Stomach (tissue), 9 donors: ENCODE results near the gene EXOC4. TPM values are rescaled to one million over a fixed set of nuclear protein-coding genes. Genes with fewer than 3 reads are reported as not detected.
A peak's percentile ranks its signal among the peaks of the same experiment; 100 is the strongest.

ENCODE experiments used
- DNase-seq, 2 donors: peaks; one replicate each; pipeline versions ENCODE4 v3.0.0 to v3.0.0-alpha.2; 2013 to 2019
- H3K27ac ChIP-seq, 5 donors: fragments of 200-600 bp in 4 of 5; sonication (generic) in 4 of 5; one replicate each; pipeline ENCODE4 v1.5.1; 2013 to 2019; ENCODE audit warnings: mild to moderate bottlenecking in 1 of 5, moderate library complexity in 1 of 5
- H3K27me3 ChIP-seq, 3 donors: fragments of 200-600 bp; sonication (generic); one replicate each; pipeline ENCODE4 v1.5.1; 2017 to 2019; ENCODE audit warnings: mixed run types in 1 of 3
- H3K36me3 ChIP-seq, 4 donors: fragments of 200-600 bp; sonication (generic); 1 replicate in 3 of 4; 2 replicates in 1 of 4; pipeline ENCODE4 v1.5.1; 2016 to 2019
- H3K4me1 ChIP-seq, 4 donors: fragments of 200-600 bp; sonication (generic); one replicate each; pipeline ENCODE4 v1.5.1; 2016 to 2019
- H3K4me3 ChIP-seq, 4 donors: fragments of 200-600 bp; sonication (generic) in 3 of 4; one replicate each; pipeline ENCODE4 v1.5.1; 2016 to 2019; ENCODE audit warnings: mild to moderate bottlenecking in 1 of 4
- H3K9me3 ChIP-seq, 4 donors: fragments of 200-600 bp; sonication (generic); one replicate each; pipeline ENCODE4 v1.5.1; 2016 to 2019
- EP300 ChIP-seq: sonication (generic); formaldehyde crosslinking; IDR thresholded peaks from one replicate; pipeline ENCODE4 v1.6.1; 2017; ENCODE audit warnings: antibody characterized with exemption
- POLR2A ChIP-seq, 4 donors: fragments of 450-650 bp; IDR thresholded peaks; one replicate each; pipeline ENCODE4 v1.6.1; 2016; ENCODE audit warnings: antibody characterized with exemption in 4 of 4, control low read depth in 2 of 4, mild to moderate bottlenecking in 1 of 4, moderate library complexity in 1 of 4
- POLR2AphosphoS5 ChIP-seq, 3 donors: sonication (generic); formaldehyde crosslinking; IDR thresholded peaks; one replicate each; pipeline ENCODE4 v1.6.1; 2016; ENCODE audit warnings: antibody characterized with exemption in 3 of 3
- WGBS, 5 donors: extraction: QIAGEN DNeasy Blood & Tissue Kit in 3 of 5; methylation state at CpG; one replicate each; pipeline versions ENCODE4 v1.1.5 to v1.1.7; 2013 to 2018; 5-methylcytosine and 5-hydroxymethylcytosine counted together
- intact Hi-C: fragments of 100-400 bp; cut with DNase I; formaldehyde crosslinking; loops from one replicate; pipeline ENCODE4 v1.15.1; 2023; ENCODE audit warnings: low total_unique reads
- polyA plus RNA-seq, 3 donors: library from polyadenylated mRNA; stranded (reverse); fragments of 200-250 nt; gene quantifications; one replicate each; pipeline ENCODE4 v1.2.3, GENCODE V29; 2013
- total RNA-seq, 5 donors: library from RNA; depleted of rRNA; stranded (reverse); fragments of >200 nt; gene quantifications; one replicate each; pipeline versions ENCODE4 v1.1.0 to v1.2.3, GENCODE V29; 2014 to 2016
- TF ChIP-seq, protein P1 (sequence below), 7 experiments: fragments of 450-650 bp in 4 of 7; fragments of 200-600 bp in 3 of 7; sonication (generic) in 3 of 7; IDR thresholded peaks; one replicate each; pipeline ENCODE4 v1.5.1; 2016 to 2019; ENCODE audit warnings: antibody characterized with exemption in 7 of 7, control low read depth in 2 of 7, mild to moderate bottlenecking in 1 of 7
- donor health status: healthy with polysubstance abuse.
- donor health status: Bipolar disorder and iron deficiency.
- donor health status: healthy.

EXOC4 gene
- total and polyA plus RNA-seq, 8 donors: 14.1 to 339 (median 61.1) TPM

DNA sequence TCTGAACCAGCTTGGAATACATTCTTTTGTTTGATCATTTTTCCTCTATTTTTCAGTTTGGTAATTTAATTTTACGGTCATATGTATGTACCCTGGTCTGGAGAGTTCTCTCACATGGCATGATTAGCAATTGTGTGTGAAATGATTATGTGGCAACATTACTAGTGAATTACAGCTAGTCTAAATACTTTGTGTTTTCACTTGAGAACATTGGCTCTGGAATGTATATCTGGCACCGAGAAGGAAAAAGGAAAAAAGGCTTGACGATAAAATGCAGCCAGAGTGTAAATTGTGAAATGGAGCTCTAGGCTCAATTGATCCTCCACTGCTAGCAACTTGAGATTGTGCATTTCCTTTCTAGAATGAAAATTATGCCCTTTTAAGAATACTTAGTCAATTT, 397.2 kb downstream of the EXOC4 start:
- DNase-seq: peak in 1 of 2 donors; percentile 38

DNA sequence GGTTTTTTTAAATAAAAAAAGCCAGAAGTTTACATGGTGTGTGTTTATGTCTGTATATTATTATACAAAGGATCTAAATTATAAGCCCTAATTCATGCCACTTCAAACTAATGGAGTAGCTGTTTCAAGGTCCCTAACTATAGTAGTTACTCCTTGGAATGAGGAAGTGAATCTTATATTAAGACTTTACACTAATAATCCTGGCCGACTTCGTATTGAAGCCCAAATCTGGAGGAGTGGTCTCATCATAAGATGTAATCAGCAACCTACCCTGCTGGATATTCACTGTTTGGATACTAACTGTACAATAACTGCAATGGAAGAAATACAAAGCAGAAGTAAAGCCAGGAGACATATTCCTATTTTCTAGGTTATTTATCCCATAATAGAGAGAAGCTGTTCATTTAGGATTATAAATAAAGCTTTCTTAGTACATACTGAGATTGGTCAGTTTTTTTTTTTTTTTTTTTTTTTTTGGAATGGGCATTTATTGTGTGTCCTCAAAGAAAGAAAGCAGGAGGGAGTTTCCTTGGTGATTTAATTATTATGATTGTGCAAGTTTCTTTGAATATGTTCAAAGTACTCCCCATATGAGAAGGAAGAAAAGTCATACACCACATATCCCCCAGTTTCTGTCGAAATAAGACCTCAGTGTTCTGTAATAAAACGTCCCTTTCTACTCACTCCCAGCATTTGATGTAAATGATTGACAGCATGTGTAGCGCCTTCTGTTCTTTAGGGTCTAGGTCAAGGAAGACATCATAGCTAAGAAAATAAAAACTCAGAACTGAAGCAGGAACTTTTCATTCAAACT, 397.8 kb downstream of the EXOC4 start:
- H3K9me3 ChIP-seq: no peaks in the 10 kb centered on the region
- no peaks in the 10 kb centered on the region for H3K36me3 ChIP-seq
- DNase-seq: no peak
- no peak overlapping the region for H3K4me3 ChIP-seq
- intact Hi-C loops: no loop called here
- H3K4me1 ChIP-seq: peaks cover 0 to 17% (median 6%) of the 10 kb centered on the region in 4 donors
- TF ChIP-seq POLR2A (IDR thresholded peaks at IDR 0.05): no peak
- TF ChIP-seq, protein P1, sequence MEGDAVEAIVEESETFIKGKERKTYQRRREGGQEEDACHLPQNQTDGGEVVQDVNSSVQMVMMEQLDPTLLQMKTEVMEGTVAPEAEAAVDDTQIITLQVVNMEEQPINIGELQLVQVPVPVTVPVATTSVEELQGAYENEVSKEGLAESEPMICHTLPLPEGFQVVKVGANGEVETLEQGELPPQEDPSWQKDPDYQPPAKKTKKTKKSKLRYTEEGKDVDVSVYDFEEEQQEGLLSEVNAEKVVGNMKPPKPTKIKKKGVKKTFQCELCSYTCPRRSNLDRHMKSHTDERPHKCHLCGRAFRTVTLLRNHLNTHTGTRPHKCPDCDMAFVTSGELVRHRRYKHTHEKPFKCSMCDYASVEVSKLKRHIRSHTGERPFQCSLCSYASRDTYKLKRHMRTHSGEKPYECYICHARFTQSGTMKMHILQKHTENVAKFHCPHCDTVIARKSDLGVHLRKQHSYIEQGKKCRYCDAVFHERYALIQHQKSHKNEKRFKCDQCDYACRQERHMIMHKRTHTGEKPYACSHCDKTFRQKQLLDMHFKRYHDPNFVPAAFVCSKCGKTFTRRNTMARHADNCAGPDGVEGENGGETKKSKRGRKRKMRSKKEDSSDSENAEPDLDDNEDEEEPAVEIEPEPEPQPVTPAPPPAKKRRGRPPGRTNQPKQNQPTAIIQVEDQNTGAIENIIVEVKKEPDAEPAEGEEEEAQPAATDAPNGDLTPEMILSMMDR (IDR thresholded peaks at IDR 0.05): no peak
- no peak for TF ChIP-seq EP300
- TF ChIP-seq POLR2AphosphoS5 (IDR thresholded peaks at IDR 0.05): no peak
- H3K27ac ChIP-seq: no peak overlapping the region
- WGBS, 5 donors: 73 to 83% (median 75%) methylated on average over 5 of the region's 5 CpGs
- H3K27me3 ChIP-seq: no peaks in the 10 kb centered on the region

More for the DNA sequence above, 397.2 kb downstream of the EXOC4 start:
- no peak for TF ChIP-seq POLR2A (IDR thresholded peaks at IDR 0.05)
- TF ChIP-seq, protein P1 (IDR thresholded peaks at IDR 0.05): no peak
- no peak for TF ChIP-seq POLR2AphosphoS5 (IDR thresholded peaks at IDR 0.05)
- WGBS, 5 donors: 34 to 63% (median 51%) methylated on average over 3 of the region's 3 CpGs
- no peaks in the 10 kb centered on the region for H3K36me3 ChIP-seq
- H3K9me3 ChIP-seq: no peaks in the 10 kb centered on the region
- no peak overlapping the region for H3K27ac ChIP-seq
- H3K27me3 ChIP-seq: no peaks in the 10 kb centered on the region
- intact Hi-C loops: no loop called here
- H3K4me1 ChIP-seq: peaks cover 0 to 17% (median 8%) of the 10 kb centered on the region in 4 donors
- H3K4me3 ChIP-seq: no peak overlapping the region

DNA sequence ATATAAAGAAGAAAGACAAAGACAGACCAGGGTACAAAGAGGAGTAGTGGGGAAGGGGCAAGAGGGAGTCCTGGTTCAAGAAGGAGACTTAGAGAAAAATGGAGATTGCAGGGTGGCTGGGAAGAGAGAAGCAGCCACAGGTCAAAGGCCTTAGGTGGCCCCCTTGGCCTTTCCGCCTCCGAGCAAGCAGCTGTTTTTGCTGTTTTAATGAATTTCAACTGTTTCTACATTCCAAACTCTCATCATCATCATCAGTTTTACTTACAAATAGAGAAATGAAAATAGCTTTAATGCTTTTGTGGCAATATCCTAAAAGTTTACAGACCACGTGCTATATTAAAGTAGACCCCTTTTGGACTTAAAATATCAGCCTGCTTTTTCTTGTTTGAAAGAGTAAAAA, 399.7 kb downstream of the EXOC4 start:
- Histone ChIP-seq H3K4me3 (no peak overlapping the region), H3K27ac (no peak overlapping the region), H3K9me3 (no peaks in the 10 kb centered on the region), H3K27me3 (no peaks in the 10 kb centered on the region), H3K36me3 (no peaks in the 10 kb centered on the region), H3K4me1 (peaks cover 0 to 7% (median 0%) of the 10 kb centered on the region in 4 donors)
- no peak for DNase-seq
- WGBS, 5 donors: 82 to 93% (median 91%) methylated on average over 3 of the region's 3 CpGs
- intact Hi-C loops: no loop called here
- TF ChIP-seq POLR2AphosphoS5 (IDR thresholded peaks at IDR 0.05) (no peak), EP300 (no peak), POLR2A (IDR thresholded peaks at IDR 0.05) (no peak)
- TF ChIP-seq, protein P1 (IDR thresholded peaks at IDR 0.05): no peak

DNA sequence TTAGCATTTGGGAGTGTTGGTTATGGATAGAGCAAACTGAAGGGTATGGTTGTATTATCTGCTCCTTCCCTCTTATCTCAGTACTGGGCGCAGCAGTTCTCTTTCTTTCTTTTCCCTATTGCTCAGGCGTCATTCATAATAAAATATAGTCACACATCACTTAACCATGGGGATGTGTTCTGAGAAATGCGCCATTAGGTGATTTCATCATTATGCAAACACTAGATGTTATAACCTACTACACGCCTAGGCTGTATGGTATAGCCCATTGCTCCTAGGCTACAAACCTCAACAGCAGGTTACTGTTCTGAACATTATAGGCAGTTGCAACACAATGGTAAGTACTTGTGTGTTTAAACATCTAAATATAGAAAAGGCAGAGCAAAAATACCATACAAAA, 401.7 kb downstream of the EXOC4 start:
- Histone ChIP-seq H3K27me3 (no peaks in the 10 kb centered on the region), H3K4me1 (peaks cover 0 to 7% (median 0%) of the 10 kb centered on the region in 4 donors), H3K27ac (no peak overlapping the region), H3K36me3 (no peaks in the 10 kb centered on the region), H3K9me3 (no peaks in the 10 kb centered on the region), H3K4me3 (no peak overlapping the region)
- intact Hi-C loops: no loop called here
- no peak for DNase-seq
- 91 to 98% (median 95%) methylated on average over 4 of the region's 4 CpGs for WGBS, 5 donors
- TF ChIP-seq EP300 (no peak), POLR2A (IDR thresholded peaks at IDR 0.05) (no peak), POLR2AphosphoS5 (IDR thresholded peaks at IDR 0.05) (no peak)
- TF ChIP-seq, protein P1 (IDR thresholded peaks at IDR 0.05): no peak
